T-helper 2 cell treated with Interferon-gamma antibody and Interleukin-4, amounts not matched to agents 5 μg/mL and 100 μg/mL, for 36 hours (primary cell): ENCODE data around the gene PPL.
"Not testable (repeated sequence)": the region's sequence is repeated elsewhere in the genome, so short reads cannot be mapped to it uniquely, and the experiment has no call there.

Experiments used
- DNase-seq: peaks from one replicate; pipeline ENCODE4 v3.0.0; 2021; ENCODE audit warnings: low spot score
- H3K27ac Mint-ChIP-seq: one replicate; pipeline ENCODE4 v1.8.0; 2021; ENCODE audit warnings: mild to moderate bottlenecking, mixed read lengths
- H3K27me3 Mint-ChIP-seq: one replicate; pipeline ENCODE4 v1.8.0; 2021; ENCODE audit warnings: low read depth, mixed read lengths
- H3K36me3 Mint-ChIP-seq: one replicate; pipeline ENCODE4 v1.8.0; 2021; ENCODE audit warnings: low read depth, mixed read lengths
- H3K4me1 Mint-ChIP-seq: one replicate; pipeline ENCODE4 v1.8.0; 2021; ENCODE audit warnings: low read depth, mixed read lengths
- H3K4me3 Mint-ChIP-seq: one replicate; pipeline ENCODE4 v1.8.0; 2022; ENCODE audit warnings: mild to moderate bottlenecking, moderate library complexity, mixed read lengths
- H3K9me3 Mint-ChIP-seq: one replicate; pipeline ENCODE4 v1.8.0; 2021; ENCODE audit warnings: mixed read lengths

The PPL gene

GRCh38 chr16:4898811-4899473, 38.0 kb downstream of the PPL start:
- no peak overlapping the region for H3K4me3 Mint-ChIP-seq
- no peaks in the 10 kb centered on the region for H3K9me3 Mint-ChIP-seq
- no peak for DNase-seq
- H3K4me1 Mint-ChIP-seq: no peaks in the 10 kb centered on the region
- no peaks in the 10 kb centered on the region for H3K27me3 Mint-ChIP-seq
- no peaks in the 10 kb centered on the region for H3K36me3 Mint-ChIP-seq
- no peak overlapping the region for H3K27ac Mint-ChIP-seq

GRCh38 chr16:4897328-4897727, 39.6 kb downstream of the PPL start:
- Mint-ChIP-seq H3K9me3 (no peaks in the 10 kb centered on the region), H3K36me3 (no peaks in the 10 kb centered on the region), H3K27ac (no peak overlapping the region), H3K4me1 (no peaks in the 10 kb centered on the region), H3K27me3 (no peaks in the 10 kb centered on the region), H3K4me3 (no peak overlapping the region)
- no peak for DNase-seq

- H3K27ac Mint-ChIP-seq, H3K27me3 Mint-ChIP-seq, H3K4me1 Mint-ChIP-seq, H3K36me3 Mint-ChIP-seq, DNase-seq, H3K9me3 Mint-ChIP-seq, H3K4me3 Mint-ChIP-seq: not testable (repeated sequence)
These were observed 40.2 kb downstream of the PPL start for GRCh38 chr16:4896761-4897160.

GRCh38 chr16:4895366-4895765, 41.6 kb downstream of the PPL start:
- Mint-ChIP-seq H3K27me3 (no peaks in the 10 kb centered on the region), H3K27ac (no peak overlapping the region), H3K4me3 (no peak overlapping the region), H3K36me3 (no peaks in the 10 kb centered on the region), H3K9me3 (no peaks in the 10 kb centered on the region), H3K4me1 (no peaks in the 10 kb centered on the region)
- no peak for DNase-seq

- Mint-ChIP-seq H3K4me3 (no peak overlapping the region), H3K36me3 (no peaks in the 10 kb centered on the region), H3K27me3 (no peaks in the 10 kb centered on the region), H3K9me3 (no peaks in the 10 kb centered on the region), H3K27ac (no peak overlapping the region), H3K4me1 (no peaks in the 10 kb centered on the region)
- no peak for DNase-seq
These were observed 42.4 kb downstream of the PPL start for GRCh38 chr16:4894276-4895150.

GRCh38 chr16:4893103-4893862, 43.7 kb downstream of the PPL start:
- no peak for DNase-seq
- Mint-ChIP-seq H3K4me3 (no peak overlapping the region), H3K9me3 (no peaks in the 10 kb centered on the region), H3K27me3 (no peaks in the 10 kb centered on the region), H3K36me3 (no peaks in the 10 kb centered on the region), H3K27ac (no peak overlapping the region), H3K4me1 (no peaks in the 10 kb centered on the region)

- Mint-ChIP-seq H3K4me1 (no peaks in the 10 kb centered on the region), H3K27me3 (no peaks in the 10 kb centered on the region), H3K36me3 (no peaks in the 10 kb centered on the region), H3K9me3 (no peaks in the 10 kb centered on the region), H3K27ac (no peak overlapping the region), H3K4me3 (no peak overlapping the region)
- no peak for DNase-seq
These were observed 44.4 kb downstream of the PPL start for GRCh38 chr16:4892361-4893102.

GRCh38 chr16:4891886-4892216, 45.1 kb downstream of the PPL start:
- H3K27ac Mint-ChIP-seq: no peak overlapping the region
- H3K27me3 Mint-ChIP-seq: no peaks in the 10 kb centered on the region
- H3K9me3 Mint-ChIP-seq: no peaks in the 10 kb centered on the region
- no peak overlapping the region for H3K4me3 Mint-ChIP-seq
- no peaks in the 10 kb centered on the region for H3K4me1 Mint-ChIP-seq
- no peak for DNase-seq
- peaks cover 2% of the 10 kb centered on the region for H3K36me3 Mint-ChIP-seq

- no peak for DNase-seq
- Mint-ChIP-seq H3K4me3 (no peak overlapping the region), H3K4me1 (peaks cover under 1% of the 10 kb centered on the region), H3K27ac (no peak overlapping the region), H3K36me3 (peaks cover 2% of the 10 kb centered on the region), H3K9me3 (no peaks in the 10 kb centered on the region), H3K27me3 (no peaks in the 10 kb centered on the region)
These were observed 45.7 kb downstream of the PPL start for GRCh38 chr16:4891097-4891885.

GRCh38 chr16:4890686-4891085, 46.3 kb downstream of the PPL start:
- no peak for DNase-seq
- Mint-ChIP-seq H3K4me1 (peaks cover 7% of the 10 kb centered on the region), H3K36me3 (peaks cover 5% of the 10 kb centered on the region), H3K27ac (no peak overlapping the region), H3K4me3 (no peak overlapping the region), H3K27me3 (no peaks in the 10 kb centered on the region), H3K9me3 (no peaks in the 10 kb centered on the region)

GRCh38 chr16:4890026-4890425, 46.9 kb downstream of the PPL start:
- peaks cover 10% of the 10 kb centered on the region for H3K36me3 Mint-ChIP-seq
- H3K9me3 Mint-ChIP-seq: no peaks in the 10 kb centered on the region
- H3K4me1 Mint-ChIP-seq: peaks cover 8% of the 10 kb centered on the region
- H3K4me3 Mint-ChIP-seq: no peak overlapping the region
- no peak overlapping the region for H3K27ac Mint-ChIP-seq
- no peak for DNase-seq
- no peaks in the 10 kb centered on the region for H3K27me3 Mint-ChIP-seq

- no peak overlapping the region for H3K4me3 Mint-ChIP-seq
- H3K9me3 Mint-ChIP-seq: no peaks in the 10 kb centered on the region
- H3K36me3 Mint-ChIP-seq: peaks cover 20% of the 10 kb centered on the region
- no peaks in the 10 kb centered on the region for H3K27me3 Mint-ChIP-seq
- DNase-seq: no peak
- H3K4me1 Mint-ChIP-seq: peaks cover 8% of the 10 kb centered on the region
- peak overlapping the region; percentile 15 for H3K27ac Mint-ChIP-seq
These were observed 48.4 kb downstream of the PPL start for GRCh38 chr16:4888428-4889135.

GRCh38 chr16:4886151-4886550, 50.8 kb downstream of the PPL start:
- DNase-seq: no peak
- no peaks in the 10 kb centered on the region for H3K27me3 Mint-ChIP-seq
- H3K4me3 Mint-ChIP-seq: peak overlapping the region; percentile 24
- no peaks in the 10 kb centered on the region for H3K9me3 Mint-ChIP-seq
- H3K4me1 Mint-ChIP-seq: peaks cover 8% of the 10 kb centered on the region
- peak overlapping the region; percentile 53 for H3K27ac Mint-ChIP-seq
- peaks cover 25% of the 10 kb centered on the region for H3K36me3 Mint-ChIP-seq
